ENCODE measurements around the gene INHBE. TPM values are rescaled to one million over a fixed set of nuclear protein-coding genes. Genes with fewer than 3 reads are reported as not detected.

The INHBE gene
- total and polyA plus RNA-seq, 7 donors: 0.18 to 6.8 (median 0.57) TPM

DNA sequence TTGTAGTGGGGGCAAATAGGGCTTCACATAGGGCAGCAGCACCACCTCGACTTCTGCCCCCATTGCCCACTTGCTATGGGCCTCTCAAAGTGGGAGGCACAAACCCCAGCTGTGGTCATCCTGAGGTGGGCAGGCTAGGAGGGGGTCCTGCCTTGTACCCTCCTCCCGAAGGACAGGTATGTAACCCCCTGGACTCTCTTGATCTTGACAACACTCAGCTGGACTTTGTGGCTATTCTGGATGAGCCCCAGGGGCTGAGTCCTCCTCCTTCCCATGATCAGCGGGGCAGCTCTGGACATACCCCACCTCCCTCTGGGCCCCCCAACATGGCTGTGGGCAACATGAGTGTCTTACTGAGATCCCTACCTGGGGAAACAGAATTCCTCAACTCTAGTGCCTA lies 16.6 kb downstream of the INHBE start:
- Histone ChIP-seq H3K9me3 (no peaks in the 10 kb centered on the region), H3K4me3 (no peak overlapping the region), H3K27me3 (ENCODE audit: insufficient read depth in 3 of 3, low read length in 2 of 3) (peaks cover 0 to 58% (median 11%) of the 10 kb centered on the region in 3 donors), H3K4me1 (peaks cover 13% of the 10 kb centered on the region), H3K27ac (no peak overlapping the region), H3K36me3 (ENCODE audit: insufficient read depth in 1 of 2, low read depth in 1 of 2) (no peaks in the 10 kb centered on the region)
- TF ChIP-seq, protein P1, sequence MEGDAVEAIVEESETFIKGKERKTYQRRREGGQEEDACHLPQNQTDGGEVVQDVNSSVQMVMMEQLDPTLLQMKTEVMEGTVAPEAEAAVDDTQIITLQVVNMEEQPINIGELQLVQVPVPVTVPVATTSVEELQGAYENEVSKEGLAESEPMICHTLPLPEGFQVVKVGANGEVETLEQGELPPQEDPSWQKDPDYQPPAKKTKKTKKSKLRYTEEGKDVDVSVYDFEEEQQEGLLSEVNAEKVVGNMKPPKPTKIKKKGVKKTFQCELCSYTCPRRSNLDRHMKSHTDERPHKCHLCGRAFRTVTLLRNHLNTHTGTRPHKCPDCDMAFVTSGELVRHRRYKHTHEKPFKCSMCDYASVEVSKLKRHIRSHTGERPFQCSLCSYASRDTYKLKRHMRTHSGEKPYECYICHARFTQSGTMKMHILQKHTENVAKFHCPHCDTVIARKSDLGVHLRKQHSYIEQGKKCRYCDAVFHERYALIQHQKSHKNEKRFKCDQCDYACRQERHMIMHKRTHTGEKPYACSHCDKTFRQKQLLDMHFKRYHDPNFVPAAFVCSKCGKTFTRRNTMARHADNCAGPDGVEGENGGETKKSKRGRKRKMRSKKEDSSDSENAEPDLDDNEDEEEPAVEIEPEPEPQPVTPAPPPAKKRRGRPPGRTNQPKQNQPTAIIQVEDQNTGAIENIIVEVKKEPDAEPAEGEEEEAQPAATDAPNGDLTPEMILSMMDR (IDR thresholded peaks at IDR 0.05): no peak
- ATAC-seq (no peak), DNase-seq (no peak)
- 85 to 95% (median 92%) methylated on average over 3 of the region's 3 CpGs for WGBS, 3 donors
- intact Hi-C loops (cut with DNase I): no loop called here

DNA sequence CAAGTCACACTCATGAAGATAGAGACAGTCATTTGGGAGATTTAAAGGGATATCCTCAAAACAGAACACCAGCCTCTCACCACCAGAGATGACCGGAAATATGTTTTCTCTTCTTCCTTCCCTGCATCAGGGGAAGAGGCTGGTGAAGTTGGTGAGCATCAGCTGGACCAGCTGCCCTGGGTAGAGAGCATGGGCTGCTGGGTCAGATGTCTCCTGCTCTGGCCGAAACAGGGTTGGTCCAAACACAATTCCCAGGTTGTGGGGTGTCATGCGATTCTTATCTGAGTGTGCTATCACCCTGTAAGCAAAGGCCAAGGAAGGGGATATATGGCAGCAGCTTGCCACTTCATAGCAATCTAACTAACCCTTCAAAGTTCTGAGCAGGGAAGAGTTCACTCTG lies 17.3 kb downstream of the INHBE start:
- no peak overlapping the region for H3K4me3 ChIP-seq
- H3K27me3 ChIP-seq (ENCODE audit: insufficient read depth in 3 of 3, low read length in 2 of 3): peaks cover 0 to 58% (median 11%) of the 10 kb centered on the region in 3 donors
- TF ChIP-seq, protein P1 (IDR thresholded peaks at IDR 0.05): no peak
- H3K4me1 ChIP-seq: peaks cover 13% of the 10 kb centered on the region
- DNase-seq: no peak
- no peak overlapping the region for H3K27ac ChIP-seq
- no peaks in the 10 kb centered on the region for H3K9me3 ChIP-seq
- ATAC-seq: no peak
- no peaks in the 10 kb centered on the region for H3K36me3 ChIP-seq (ENCODE audit: insufficient read depth in 1 of 2, low read depth in 1 of 2)
- intact Hi-C loops (cut with DNase I): no loop called here
- 83 to 93% (median 84%) methylated on average over 3 of the region's 3 CpGs for WGBS, 3 donors

DNA sequence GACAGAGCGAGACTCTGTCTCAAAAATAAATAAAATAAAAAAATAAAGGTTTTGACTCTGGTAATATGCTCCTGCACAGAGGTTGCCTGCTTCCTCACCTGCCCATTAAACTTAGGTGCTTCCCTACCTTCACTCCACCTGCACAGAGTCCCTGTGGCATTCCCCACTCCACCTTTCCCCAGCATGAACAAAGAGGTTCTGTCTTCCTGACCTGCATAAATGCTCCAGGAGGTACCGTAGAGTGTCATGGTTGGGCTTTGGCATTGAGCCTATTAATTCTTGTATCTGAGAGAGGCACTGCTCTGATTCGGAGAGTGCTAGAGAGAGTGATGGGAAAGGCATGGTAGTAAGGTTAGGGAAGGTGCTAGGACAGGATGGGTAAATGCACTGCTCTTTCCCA lies 18.3 kb downstream of the INHBE start:
- peaks cover 0 to 64% (median 15%) of the 10 kb centered on the region in 3 donors for H3K27me3 ChIP-seq (ENCODE audit: insufficient read depth in 3 of 3, low read length in 2 of 3)
- 38 to 45% (median 39%) methylated on average over 3 of the region's 3 CpGs for WGBS, 3 donors
- no peak for DNase-seq
- intact Hi-C loops (cut with DNase I): no loop called here
- TF ChIP-seq, protein P1 (IDR thresholded peaks at IDR 0.05): no peak
- H3K36me3 ChIP-seq (ENCODE audit: insufficient read depth in 1 of 2, low read depth in 1 of 2): no peaks in the 10 kb centered on the region
- ATAC-seq: no peak
- peaks cover 13% of the 10 kb centered on the region for H3K4me1 ChIP-seq
- no peak overlapping the region for H3K27ac ChIP-seq
- no peak overlapping the region for H3K4me3 ChIP-seq
- no peaks in the 10 kb centered on the region for H3K9me3 ChIP-seq

DNA sequence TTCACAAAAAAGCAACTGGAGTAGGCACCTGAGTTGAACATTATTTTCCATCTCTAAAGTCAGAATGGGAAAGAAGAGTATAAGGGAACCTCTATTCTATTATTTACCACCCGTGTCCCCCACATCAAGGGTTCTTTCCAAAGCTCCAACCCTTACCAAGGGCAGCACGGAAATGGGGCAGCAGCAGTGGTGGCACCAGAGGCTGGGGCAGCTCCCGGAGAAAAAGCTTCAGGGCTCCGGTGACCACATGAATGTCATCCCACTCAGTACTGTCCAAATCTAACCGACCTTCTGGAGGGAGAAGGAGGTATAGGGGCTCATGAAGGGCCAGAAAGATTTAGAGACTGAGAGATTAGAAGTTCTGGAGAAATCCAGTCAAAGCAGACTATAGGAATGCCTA lies 18.8 kb downstream of the INHBE start:
- no peaks in the 10 kb centered on the region for H3K36me3 ChIP-seq (ENCODE audit: insufficient read depth in 1 of 2, low read depth in 1 of 2)
- H3K9me3 ChIP-seq: no peaks in the 10 kb centered on the region
- ATAC-seq: no peak
- no peak overlapping the region for H3K27ac ChIP-seq
- intact Hi-C loops (cut with DNase I): no loop called here
- H3K4me3 ChIP-seq: no peak overlapping the region
- no peak for DNase-seq
- peaks cover 13% of the 10 kb centered on the region for H3K4me1 ChIP-seq
- 80 to 91% (median 84%) methylated on average over 5 of the region's 5 CpGs for WGBS, 3 donors
- H3K27me3 ChIP-seq (ENCODE audit: insufficient read depth in 3 of 3, low read length in 2 of 3): peaks cover 0 to 64% (median 17%) of the 10 kb centered on the region in 3 donors
- TF ChIP-seq, protein P1 (IDR thresholded peaks at IDR 0.05): no peak

DNA sequence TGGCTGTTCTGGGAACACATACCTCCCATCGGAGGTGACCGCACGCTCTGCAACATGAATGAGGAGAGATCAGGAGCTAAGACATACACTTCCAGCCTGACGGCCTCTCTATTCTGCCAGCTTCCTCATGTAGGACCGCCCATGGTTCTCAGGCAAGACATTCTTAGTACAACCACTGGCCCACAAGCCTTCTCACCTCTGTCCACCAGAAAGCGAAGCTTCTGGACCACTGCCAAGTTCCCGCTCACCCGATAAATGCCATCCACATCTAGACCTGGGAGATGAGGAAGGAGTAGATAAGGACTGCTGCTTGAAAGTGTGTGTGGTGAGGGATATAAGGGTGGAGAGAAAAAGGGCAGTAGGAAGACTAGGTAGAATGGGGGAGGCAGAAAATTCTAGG lies 19.3 kb downstream of the INHBE start:
- Histone ChIP-seq H3K4me3 (no peak overlapping the region), H3K9me3 (no peaks in the 10 kb centered on the region), H3K27ac (no peak overlapping the region), H3K4me1 (peaks cover 13% of the 10 kb centered on the region), H3K27me3 (ENCODE audit: insufficient read depth in 3 of 3, low read length in 2 of 3) (peaks cover 0 to 64% (median 18%) of the 10 kb centered on the region in 3 donors), H3K36me3 (ENCODE audit: insufficient read depth in 1 of 2, low read depth in 1 of 2) (no peaks in the 10 kb centered on the region)
- WGBS, 3 donors: 83 to 84% (median 84%) methylated on average over 8 of the region's 8 CpGs
- DNase-seq (no peak), ATAC-seq (no peak)
- TF ChIP-seq, protein P1 (IDR thresholded peaks at IDR 0.05): no peak
- intact Hi-C loops (cut with DNase I): no loop called here
